Measurements from ENCODE around the gene FGF7. TPM values are rescaled to one million over a fixed set of nuclear protein-coding genes. Genes with fewer than 3 reads are reported as not detected.

The FGF7 gene
- total and polyA plus RNA-seq, 9 donors = 20.2 to 71.8 (median 45.3) TPM

DNA sequence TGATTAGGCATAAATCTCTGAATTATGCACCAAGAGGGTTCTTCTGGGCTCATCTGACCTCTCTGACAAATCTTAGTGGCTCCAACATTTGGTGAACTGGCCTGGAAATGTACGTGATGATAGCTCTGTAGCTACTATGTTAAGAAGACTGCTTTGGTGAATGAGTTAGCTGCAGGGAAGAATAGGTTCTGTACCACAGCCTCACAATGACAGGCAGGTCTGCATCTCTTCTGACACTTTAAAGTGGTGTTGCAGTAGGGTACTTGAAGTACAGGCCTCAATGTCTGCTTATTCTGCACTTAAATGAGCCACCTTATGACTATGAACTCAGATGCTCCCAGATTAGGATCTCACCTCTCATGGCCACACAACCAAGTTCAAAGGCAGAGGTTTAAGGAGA lies 7.0 kb downstream of the FGF7 start:
- TF ChIP-seq EP300 (IDR thresholded peaks at IDR 0.05) = no peak
- no peak for TF ChIP-seq POLR2A (IDR thresholded peaks at IDR 0.05)
- TF ChIP-seq CTCF (IDR thresholded peaks at IDR 0.05) = no peak
- Histone ChIP-seq H3K27me3 (no peaks in the 10 kb centered on the region), H3K4me1 (ENCODE audit: insufficient read depth) (peaks cover 7% of the 10 kb centered on the region), H3K36me3 (no peaks in the 10 kb centered on the region), H3K9me3 (no peaks in the 10 kb centered on the region), H3K4me3 (no peak overlapping the region), H3K27ac (no peak overlapping the region)
- WGBS, 3 donors = 86 to 95% (median 94%) methylated on average over 1 of the region's 1 CpG
- no peak for DNase-seq
- intact Hi-C loops (cut with DNase I) = loop anchor here in 1 of 4 donors (10.0 kb wide), 1 partner anchor 475 kb away; no protein-coding TSS in a partner anchor

DNA sequence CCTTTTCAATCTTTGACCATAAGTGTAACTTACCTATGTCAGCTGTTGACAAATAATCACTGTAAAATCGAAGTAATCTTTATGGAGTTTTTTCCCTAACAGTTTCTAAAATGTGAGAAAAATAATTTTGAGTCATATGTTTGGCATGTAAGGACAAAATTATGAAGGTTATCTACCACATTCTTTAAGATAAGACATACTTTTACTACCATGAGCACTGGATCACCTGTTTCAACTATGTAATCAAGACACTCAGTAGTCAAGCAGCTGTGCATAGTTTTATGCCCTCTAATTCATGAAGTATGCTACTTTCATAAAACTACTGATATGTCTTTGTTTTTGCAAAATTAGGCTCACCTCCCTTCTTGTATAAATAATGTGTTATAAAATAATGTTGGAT lies 12.1 kb downstream of the FGF7 start:
- no peaks in the 10 kb centered on the region for H3K9me3 ChIP-seq
- no peak for DNase-seq
- intact Hi-C loops (cut with DNase I) = loop anchor here in 1 of 4 donors (10.0 kb wide), 1 partner anchor 470 kb away; no protein-coding TSS in a partner anchor
- no peak overlapping the region for H3K4me3 ChIP-seq
- no peaks in the 10 kb centered on the region for H3K27me3 ChIP-seq
- WGBS, 3 donors = 41 to 55% (median 45%) methylated on average over 1 of the region's 1 CpG
- no peak for TF ChIP-seq EP300 (IDR thresholded peaks at IDR 0.05)
- no peak for TF ChIP-seq CTCF (IDR thresholded peaks at IDR 0.05)
- no peaks in the 10 kb centered on the region for H3K36me3 ChIP-seq
- H3K27ac ChIP-seq = no peak overlapping the region
- H3K4me1 ChIP-seq (ENCODE audit: insufficient read depth) = peaks cover 6% of the 10 kb centered on the region

DNA sequence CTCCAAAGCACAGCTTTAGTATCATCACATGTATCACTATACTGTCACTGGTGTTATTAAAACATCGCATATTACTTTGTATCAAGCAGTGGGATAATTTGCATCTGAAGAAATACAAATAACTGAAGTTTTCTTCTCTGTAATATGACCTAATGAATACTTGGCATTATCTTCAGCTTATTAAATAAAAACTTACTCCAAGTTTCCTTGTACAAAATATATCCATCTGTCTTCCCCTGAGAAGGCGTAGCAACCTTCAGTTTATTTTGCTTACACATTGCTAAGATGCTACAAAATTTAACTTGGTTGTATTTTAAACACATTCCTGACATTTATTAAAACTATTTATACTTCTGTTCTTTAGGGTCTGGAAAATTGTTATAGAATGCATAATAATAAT lies 13.7 kb downstream of the FGF7 start:
- no peaks in the 10 kb centered on the region for H3K9me3 ChIP-seq
- H3K36me3 ChIP-seq = no peaks in the 10 kb centered on the region
- H3K4me3 ChIP-seq = no peak overlapping the region
- DNase-seq = no peak
- no peaks in the 10 kb centered on the region for H3K27me3 ChIP-seq
- H3K27ac ChIP-seq = no peak overlapping the region
- H3K4me1 ChIP-seq (ENCODE audit: insufficient read depth) = peaks cover 6% of the 10 kb centered on the region
- 23 to 35% (median 23%) methylated on average over 2 of the region's 2 CpGs for WGBS, 3 donors
- intact Hi-C loops (cut with DNase I) = loop anchor here in 1 of 4 donors (10.0 kb wide), 1 partner anchor 468 kb away; no protein-coding TSS in a partner anchor
- TF ChIP-seq EP300 (IDR thresholded peaks at IDR 0.05) (no peak), POLR2A (IDR thresholded peaks at IDR 0.05) (no peak), CTCF (IDR thresholded peaks at IDR 0.05) (no peak)

- peaks cover 6% of the 10 kb centered on the region for H3K4me1 ChIP-seq (ENCODE audit: insufficient read depth)
- H3K36me3 ChIP-seq = no peaks in the 10 kb centered on the region
- H3K27ac ChIP-seq = peak overlapping the region in 1 of 2 donors; percentile 2
- no peak for TF ChIP-seq POLR2A (IDR thresholded peaks at IDR 0.05)
- no peaks in the 10 kb centered on the region for H3K9me3 ChIP-seq
- 44 to 56% (median 55%) methylated on average over 6 of the region's 6 CpGs for WGBS, 3 donors
- intact Hi-C loops (cut with DNase I) = loop anchor here in 1 of 4 donors (10.0 kb wide), 1 partner anchor 466 kb away; no protein-coding TSS in a partner anchor
- DNase-seq = peak in 1 of 5 donors; percentile 13
- H3K4me3 ChIP-seq = no peak overlapping the region
- H3K27me3 ChIP-seq = no peaks in the 10 kb centered on the region
These were observed 16.1 kb downstream of the FGF7 start for GRCh38 chr15:49438962-49439631.
